ENCODE measurements around the gene JPH3. TPM values are rescaled to one million over a fixed set of nuclear protein-coding genes. Genes with fewer than 3 reads are reported as not detected.
"Not testable (repeated sequence)": the region's sequence is repeated elsewhere in the genome, so short reads cannot be mapped to it uniquely, and the experiment has no call there.

The JPH3 gene
- total RNA-seq, 1 experiment from 2014 or later, result not detected

DNA sequence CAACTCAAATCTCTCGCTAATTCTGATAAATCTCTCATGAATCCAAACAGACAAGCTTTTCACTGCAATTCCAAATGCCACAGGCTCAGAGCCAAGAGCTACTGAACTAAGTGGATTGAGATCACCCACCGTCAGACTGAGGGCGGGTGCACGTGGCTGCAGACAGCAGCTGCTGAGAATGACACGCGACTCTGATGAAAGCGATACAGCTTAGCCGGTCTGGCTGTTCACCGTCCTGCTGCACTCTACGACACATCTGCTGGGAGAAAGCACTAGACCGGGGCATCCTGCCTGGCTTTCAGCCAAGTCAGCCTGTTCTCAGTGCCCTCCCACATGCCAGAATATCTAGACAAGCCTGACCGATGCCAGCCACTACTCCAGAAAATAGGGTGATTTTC is 120.9 kb downstream of the JPH3 start:
- intact Hi-C loops (cut with micrococcal nuclease; ENCODE audit: unreplicated experiment), result no loop called here
- POLR2A ChIA-PET (ENCODE audit: unreplicated experiment), result no interaction called here
- no peaks in the 10 kb centered on the region for H3K79me2 ChIP-seq (ENCODE audit: low read depth)
- no peaks in the 10 kb centered on the region for H3F3A ChIP-seq (ENCODE audit: insufficient read depth, low read depth)
- no TSS peak for BruUV-seq (replicated peaks)
- TF ChIP-seq EZH2 (IDR thresholded peaks at IDR 0.05; ENCODE audit: low read depth), result no peak
- TF ChIP-seq, protein P1, sequence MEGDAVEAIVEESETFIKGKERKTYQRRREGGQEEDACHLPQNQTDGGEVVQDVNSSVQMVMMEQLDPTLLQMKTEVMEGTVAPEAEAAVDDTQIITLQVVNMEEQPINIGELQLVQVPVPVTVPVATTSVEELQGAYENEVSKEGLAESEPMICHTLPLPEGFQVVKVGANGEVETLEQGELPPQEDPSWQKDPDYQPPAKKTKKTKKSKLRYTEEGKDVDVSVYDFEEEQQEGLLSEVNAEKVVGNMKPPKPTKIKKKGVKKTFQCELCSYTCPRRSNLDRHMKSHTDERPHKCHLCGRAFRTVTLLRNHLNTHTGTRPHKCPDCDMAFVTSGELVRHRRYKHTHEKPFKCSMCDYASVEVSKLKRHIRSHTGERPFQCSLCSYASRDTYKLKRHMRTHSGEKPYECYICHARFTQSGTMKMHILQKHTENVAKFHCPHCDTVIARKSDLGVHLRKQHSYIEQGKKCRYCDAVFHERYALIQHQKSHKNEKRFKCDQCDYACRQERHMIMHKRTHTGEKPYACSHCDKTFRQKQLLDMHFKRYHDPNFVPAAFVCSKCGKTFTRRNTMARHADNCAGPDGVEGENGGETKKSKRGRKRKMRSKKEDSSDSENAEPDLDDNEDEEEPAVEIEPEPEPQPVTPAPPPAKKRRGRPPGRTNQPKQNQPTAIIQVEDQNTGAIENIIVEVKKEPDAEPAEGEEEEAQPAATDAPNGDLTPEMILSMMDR (conservative IDR thresholded peaks at IDR 0.05), result no peak
- no peak overlapping the region for H3K27ac ChIP-seq
- DNase-seq, result no peak
- 0 out of 2 replicates have a peak, but pooled peaks cover 13% of the 10 kb centered on the region for H3K36me3 ChIP-seq (ENCODE audit: low read depth)
- H2AFZ ChIP-seq, result no peak overlapping the region
- H3K4me2 ChIP-seq, result no peak overlapping the region
- H4K20me1 ChIP-seq (ENCODE audit: insufficient read depth), result peaks cover 17% of the 10 kb centered on the region
- no peaks in the 10 kb centered on the region for H3K4me1 ChIP-seq (replicated peaks; ENCODE audit: insufficient read depth)
- CTCF ChIA-PET, result no interaction called here
- no peaks in the 10 kb centered on the region for H3K9me2 ChIP-seq (ENCODE audit: insufficient read depth)
- no peak overlapping the region for H3K4me3 ChIP-seq
- H3K9me3 ChIP-seq (ENCODE audit: insufficient read depth, low read depth), result no peaks in the 10 kb centered on the region
- no peaks in the 10 kb centered on the region for H3K27me3 ChIP-seq (ENCODE audit: insufficient read depth, low read depth)

GRCh38 chr16:87724490-87725291 is 122.4 kb downstream of the JPH3 start:
- Histone ChIP-seq H3K4me3 (no peak overlapping the region), H2AFZ (no peak overlapping the region), H3K4me1 (replicated peaks; ENCODE audit: insufficient read depth) (no peaks in the 10 kb centered on the region), H3K36me3 (ENCODE audit: low read depth) (0 out of 2 replicates have a peak, but pooled peaks cover 18% of the 10 kb centered on the region), H3K27ac (no peak overlapping the region), H4K20me1 (ENCODE audit: insufficient read depth) (peaks cover 13% of the 10 kb centered on the region), H3F3A (ENCODE audit: insufficient read depth, low read depth) (no peaks in the 10 kb centered on the region), H3K27me3 (ENCODE audit: insufficient read depth, low read depth) (no peaks in the 10 kb centered on the region), H3K9me3 (ENCODE audit: insufficient read depth, low read depth) (no peaks in the 10 kb centered on the region), H3K79me2 (ENCODE audit: low read depth) (no peaks in the 10 kb centered on the region), H3K4me2 (no peak overlapping the region), H3K9me2 (ENCODE audit: insufficient read depth) (no peaks in the 10 kb centered on the region)
- no peak for TF ChIP-seq EZH2 (IDR thresholded peaks at IDR 0.05; ENCODE audit: low read depth)
- TF ChIP-seq, protein P1 (conservative IDR thresholded peaks at IDR 0.05), result no peak
- intact Hi-C loops (cut with micrococcal nuclease; ENCODE audit: unreplicated experiment), result no loop called here
- BruUV-seq (replicated peaks), result no TSS peak
- ChIA-PET POLR2A (ENCODE audit: unreplicated experiment) (interaction anchor here (0.6 kb wide), 2 partner anchors 41 to 294 kb away, joined by 3 to 8 read pairs; partner anchors contain the start of gene KLHDC4), CTCF (no interaction called here)
- no peak for DNase-seq

DNA sequence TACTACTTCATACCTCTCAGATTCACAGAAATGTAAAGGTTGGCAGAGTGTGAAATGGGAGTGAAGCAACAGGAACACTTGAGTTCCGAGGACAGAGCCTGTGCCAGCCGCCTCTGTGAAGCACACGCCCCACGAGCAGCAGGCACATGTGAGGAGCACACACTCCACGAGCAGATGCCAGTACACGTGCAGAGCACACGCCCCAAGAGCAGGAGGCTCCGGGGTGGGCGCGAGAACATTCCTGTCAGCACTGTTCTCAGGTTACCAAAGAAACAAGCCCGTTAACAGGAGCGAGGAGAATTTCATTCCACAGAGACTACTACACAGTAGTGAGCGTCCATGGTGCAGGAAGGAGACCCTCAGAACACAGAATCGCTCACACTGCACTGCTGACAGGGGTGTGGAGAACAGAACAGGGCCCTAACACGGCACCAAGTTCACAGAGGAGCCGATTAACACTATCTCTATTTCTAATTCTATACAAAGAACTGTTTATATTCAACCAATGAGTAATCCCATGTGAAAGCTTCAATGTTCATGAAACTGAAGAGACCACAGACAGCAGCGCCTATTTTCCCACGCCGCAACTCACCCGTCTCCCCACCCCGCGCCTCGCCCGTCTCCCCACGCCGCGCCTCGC is 123.4 kb downstream of the JPH3 start:
- Histone ChIP-seq H3K36me3 (ENCODE audit: low read depth) (peaks cover 19% of the 10 kb centered on the region; the same call in 1 of the 2 replicates), H3K9me3 (ENCODE audit: insufficient read depth, low read depth) (no peaks in the 10 kb centered on the region), H3K4me3 (no peak overlapping the region), H2AFZ (no peak overlapping the region), H3K27me3 (ENCODE audit: insufficient read depth, low read depth) (no peaks in the 10 kb centered on the region), H3F3A (ENCODE audit: insufficient read depth, low read depth) (no peaks in the 10 kb centered on the region), H3K27ac (no peak overlapping the region), H4K20me1 (ENCODE audit: insufficient read depth) (peaks cover 15% of the 10 kb centered on the region), H3K4me1 (replicated peaks; ENCODE audit: insufficient read depth) (no peaks in the 10 kb centered on the region), H3K4me2 (no peak overlapping the region), H3K79me2 (ENCODE audit: low read depth) (no peaks in the 10 kb centered on the region), H3K9me2 (ENCODE audit: insufficient read depth) (no peaks in the 10 kb centered on the region)
- ChIA-PET POLR2A (ENCODE audit: unreplicated experiment) (interaction anchor here (0.6 kb wide), 1 partner anchor 40 kb away, joined by 8 read pairs; the partner anchor contains the start of gene KLHDC4), CTCF (no interaction called here)
- TF ChIP-seq, protein P1 (conservative IDR thresholded peaks at IDR 0.05), result no peak
- TF ChIP-seq EZH2 (IDR thresholded peaks at IDR 0.05; ENCODE audit: low read depth), result no peak
- intact Hi-C loops (cut with micrococcal nuclease; ENCODE audit: unreplicated experiment), result no loop called here
- BruUV-seq (replicated peaks), result no TSS peak
- no peak for DNase-seq

DNA sequence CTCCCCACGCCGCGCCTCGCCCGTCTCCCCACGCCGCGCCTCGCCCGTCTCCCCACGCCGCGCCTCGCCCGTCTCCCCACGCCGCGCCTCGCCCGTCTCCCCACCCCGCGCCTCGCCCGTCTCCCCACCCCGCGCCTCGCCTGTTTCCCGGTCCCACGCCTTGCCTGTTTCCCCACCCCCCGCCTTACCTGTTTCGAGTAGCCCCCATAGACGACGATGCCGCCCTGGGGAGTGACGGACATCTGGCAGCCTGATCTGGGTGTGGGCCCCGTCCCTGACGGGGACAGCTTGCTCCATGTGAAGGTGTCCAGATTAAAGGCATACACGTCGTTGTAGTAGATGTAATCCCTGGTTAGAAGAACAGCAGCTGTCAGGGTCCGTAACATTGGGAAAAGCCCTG is 124.3 kb downstream of the JPH3 start:
- Histone ChIP-seq H3K36me3 (ENCODE audit: low read depth) (peaks cover 19% of the 10 kb centered on the region; the same call in 1 of the 2 replicates), H4K20me1 (ENCODE audit: insufficient read depth) (peaks cover 15% of the 10 kb centered on the region)
- H3K27me3 ChIP-seq (ENCODE audit: insufficient read depth, low read depth); H3K9me2 ChIP-seq (ENCODE audit: insufficient read depth); H3K9me3 ChIP-seq (ENCODE audit: insufficient read depth, low read depth); H3K4me2 ChIP-seq; intact Hi-C loops (cut with micrococcal nuclease; ENCODE audit: unreplicated experiment); BruUV-seq (replicated peaks); H3K79me2 ChIP-seq (ENCODE audit: low read depth); H3K27ac ChIP-seq; H3F3A ChIP-seq (ENCODE audit: insufficient read depth, low read depth); DNase-seq; H3K4me1 ChIP-seq (replicated peaks; ENCODE audit: insufficient read depth); H3K4me3 ChIP-seq; POLR2A ChIA-PET (ENCODE audit: unreplicated experiment); H2AFZ ChIP-seq; CTCF ChIA-PET: not testable (repeated sequence)
